ENCODE data around the gene ZFP36L2. TPM values are rescaled to one million over a fixed set of nuclear protein-coding genes. Genes with fewer than 3 reads are reported as not detected.
A peak's percentile ranks its signal among the peaks of the same experiment; 100 is the strongest.

ZFP36L2 gene
- total RNA-seq, 1 donor from 2014 or later = 39.8 TPM

GRCh38 chr2:43225093-43225787, 1.2 kb downstream of the ZFP36L2 start:
- H3K4me3 Mint-ChIP-seq = peak overlapping the region; percentile 92

GRCh38 chr2:43224571-43225092, 1.8 kb downstream of the ZFP36L2 start:
- Mint-ChIP-seq H3K27ac (ENCODE audit: unreplicated experiment) (no peak overlapping the region), H3K4me3 (peak overlapping the region; percentile 96), H3K9me3 (no peaks in the 10 kb centered on the region), H3K27me3 (ENCODE audit: low read depth) (peaks cover 2% of the 10 kb centered on the region), H3K4me1 (peaks cover 53% of the 10 kb centered on the region), H3K36me3 (ENCODE audit: low read depth) (peaks cover 5% of the 10 kb centered on the region)
- no peak for TF ChIP-seq CTCF (conservative IDR thresholded peaks at IDR 0.05)
- DNase-seq (ENCODE audit: low read depth, low spot score) = peak; percentile 19

More at GRCh38 chr2:43225093-43225787, 1.2 kb downstream of the ZFP36L2 start:
- no peak for TF ChIP-seq CTCF (conservative IDR thresholded peaks at IDR 0.05)
- no peaks in the 10 kb centered on the region for H3K9me3 Mint-ChIP-seq
- H3K4me1 Mint-ChIP-seq = peaks cover 48% of the 10 kb centered on the region
- H3K27me3 Mint-ChIP-seq (ENCODE audit: low read depth) = peaks cover 2% of the 10 kb centered on the region
- H3K27ac Mint-ChIP-seq (ENCODE audit: unreplicated experiment) = peak overlapping the region; percentile 87
- H3K36me3 Mint-ChIP-seq (ENCODE audit: low read depth) = peaks cover 5% of the 10 kb centered on the region
- peak; percentile 30 for DNase-seq (ENCODE audit: low read depth, low spot score)

GRCh38 chr2:43224131-43224570, 2.3 kb downstream of the ZFP36L2 start:
- peak; percentile 50 for TF ChIP-seq CTCF (conservative IDR thresholded peaks at IDR 0.05)
- peak; percentile 75 for DNase-seq (ENCODE audit: low read depth, low spot score)
- H3K4me1 Mint-ChIP-seq = peaks cover 54% of the 10 kb centered on the region
- H3K27ac Mint-ChIP-seq (ENCODE audit: unreplicated experiment) = peak overlapping the region; percentile 89
- no peaks in the 10 kb centered on the region for H3K9me3 Mint-ChIP-seq
- peak overlapping the region; percentile 96 for H3K4me3 Mint-ChIP-seq
- peaks cover 2% of the 10 kb centered on the region for H3K27me3 Mint-ChIP-seq (ENCODE audit: low read depth)
- H3K36me3 Mint-ChIP-seq (ENCODE audit: low read depth) = peaks cover 5% of the 10 kb centered on the region

- TF ChIP-seq CTCF (conservative IDR thresholded peaks at IDR 0.05) = no peak
- H3K27ac Mint-ChIP-seq (ENCODE audit: unreplicated experiment) = peak overlapping the region; percentile 48
- DNase-seq (ENCODE audit: low read depth, low spot score) = no peak
- H3K4me3 Mint-ChIP-seq = peak overlapping the region; percentile 96
- peaks cover 5% of the 10 kb centered on the region for H3K36me3 Mint-ChIP-seq (ENCODE audit: low read depth)
- H3K4me1 Mint-ChIP-seq = peaks cover 59% of the 10 kb centered on the region
- H3K27me3 Mint-ChIP-seq (ENCODE audit: low read depth) = peaks cover 2% of the 10 kb centered on the region
- H3K9me3 Mint-ChIP-seq = no peaks in the 10 kb centered on the region
Measured at GRCh38 chr2:43223521-43224001, 2.8 kb downstream of the ZFP36L2 start.

GRCh38 chr2:43222475-43223309, 3.7 kb downstream of the ZFP36L2 start:
- TF ChIP-seq CTCF (conservative IDR thresholded peaks at IDR 0.05) = no peak
- no peaks in the 10 kb centered on the region for H3K9me3 Mint-ChIP-seq
- H3K27ac Mint-ChIP-seq (ENCODE audit: unreplicated experiment) = no peak overlapping the region
- H3K4me1 Mint-ChIP-seq = peaks cover 64% of the 10 kb centered on the region
- H3K36me3 Mint-ChIP-seq (ENCODE audit: low read depth) = peaks cover 5% of the 10 kb centered on the region
- H3K27me3 Mint-ChIP-seq (ENCODE audit: low read depth) = peaks cover 2% of the 10 kb centered on the region
- no peak for DNase-seq (ENCODE audit: low read depth, low spot score)
- peak overlapping the region; percentile 85 for H3K4me3 Mint-ChIP-seq
